Ovary (tissue), 3 donors: ENCODE data around the gene C1QTNF12.

ENCODE experiments used
- POLR2A ChIP-seq: fragments of 450-650 bp; IDR thresholded peaks from one replicate; pipeline ENCODE4 v1.6.1; 2017; ENCODE audit warnings: antibody characterized with exemption, mild to moderate bottlenecking, moderate library complexity
- TF ChIP-seq, protein P1 (sequence below), 3 donors: fragments of 450-650 bp in 2 of 3; fragments of 200-600 bp in 1 of 3; IDR thresholded peaks; one replicate each; pipeline versions ENCODE4 v1.5.1 to v1.8.0; 2016 to 2022; ENCODE audit warnings: antibody characterized with exemption in 3 of 3, mild to moderate bottlenecking in 1 of 3
- donor health status: DM: no; HTN: no; CAD: no.

DNA sequence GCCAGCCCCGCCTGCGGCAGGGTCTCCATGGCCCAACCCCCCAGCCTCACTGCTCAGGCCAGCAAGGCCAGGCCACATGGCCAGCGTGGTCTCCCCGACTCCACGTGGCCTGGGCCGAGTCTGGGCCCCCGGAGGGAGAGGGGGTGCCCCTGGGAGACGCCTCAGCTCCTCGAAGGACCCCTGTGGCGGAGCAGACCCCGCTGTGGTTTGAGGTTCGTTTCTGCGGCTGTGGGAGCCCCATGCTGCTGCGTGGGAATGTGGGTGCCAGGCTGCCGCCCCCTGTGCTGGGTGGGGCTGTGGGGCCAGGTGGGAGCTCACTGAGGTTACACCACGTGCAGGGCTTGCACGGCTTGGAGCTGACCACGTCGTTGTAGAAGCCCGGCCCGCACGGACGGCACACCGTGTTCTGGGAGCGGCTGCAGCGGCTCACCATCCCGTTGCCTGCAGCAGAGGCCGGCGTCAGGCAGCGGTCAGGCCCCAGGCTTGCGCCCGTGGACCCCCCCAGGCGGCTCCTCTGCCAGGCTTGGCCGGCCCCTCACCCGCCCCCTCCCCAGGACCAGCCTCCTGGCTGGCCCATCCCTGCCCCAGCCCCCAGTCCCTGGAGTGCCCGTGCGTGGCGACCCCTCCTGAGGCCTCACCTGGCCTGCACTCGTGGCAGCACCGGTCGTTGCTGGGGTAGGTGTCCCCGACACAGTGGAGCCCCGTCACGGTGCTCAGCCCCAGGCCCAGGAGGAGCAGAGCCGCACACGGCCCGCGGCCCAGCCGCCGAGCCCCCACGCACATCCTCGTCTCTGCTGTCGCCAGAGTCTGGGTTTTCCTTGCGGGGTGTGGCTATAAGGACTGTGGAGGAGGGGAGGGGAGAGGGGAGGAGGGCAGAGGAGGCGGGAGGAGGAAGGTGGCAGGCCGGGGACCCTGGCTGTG lies 32.9 kb downstream of the C1QTNF12 start, which contains the start of gene TNFRSF4:
- TF ChIP-seq, protein P1, sequence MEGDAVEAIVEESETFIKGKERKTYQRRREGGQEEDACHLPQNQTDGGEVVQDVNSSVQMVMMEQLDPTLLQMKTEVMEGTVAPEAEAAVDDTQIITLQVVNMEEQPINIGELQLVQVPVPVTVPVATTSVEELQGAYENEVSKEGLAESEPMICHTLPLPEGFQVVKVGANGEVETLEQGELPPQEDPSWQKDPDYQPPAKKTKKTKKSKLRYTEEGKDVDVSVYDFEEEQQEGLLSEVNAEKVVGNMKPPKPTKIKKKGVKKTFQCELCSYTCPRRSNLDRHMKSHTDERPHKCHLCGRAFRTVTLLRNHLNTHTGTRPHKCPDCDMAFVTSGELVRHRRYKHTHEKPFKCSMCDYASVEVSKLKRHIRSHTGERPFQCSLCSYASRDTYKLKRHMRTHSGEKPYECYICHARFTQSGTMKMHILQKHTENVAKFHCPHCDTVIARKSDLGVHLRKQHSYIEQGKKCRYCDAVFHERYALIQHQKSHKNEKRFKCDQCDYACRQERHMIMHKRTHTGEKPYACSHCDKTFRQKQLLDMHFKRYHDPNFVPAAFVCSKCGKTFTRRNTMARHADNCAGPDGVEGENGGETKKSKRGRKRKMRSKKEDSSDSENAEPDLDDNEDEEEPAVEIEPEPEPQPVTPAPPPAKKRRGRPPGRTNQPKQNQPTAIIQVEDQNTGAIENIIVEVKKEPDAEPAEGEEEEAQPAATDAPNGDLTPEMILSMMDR (IDR thresholded peaks at IDR 0.05), result no peak
- no peak for TF ChIP-seq POLR2A
